K562 (cell line): Measurements from ENCODE around the gene C1orf94.

Experiments used
- E2F6 ChIP-seq, 2 experiments: IDR thresholded peaks; 2 replicates each; pipeline ENCODE4 v1.6.1; 2011; ENCODE audit warnings: borderline replicate concordance in 1 of 2, control low read depth in 1 of 2, low read depth in 1 of 2, low read length in 1 of 2, mild to moderate bottlenecking in 1 of 2, mixed read lengths in 1 of 2, moderate library complexity in 1 of 2; ENCODE audit not compliant: insufficient read depth in 1 of 2, insufficient read length in 1 of 2, poor library complexity in 1 of 2, severe bottlenecking in 1 of 2; ENCODE audit errors: extremely low read depth in 1 of 2
- ETV6 ChIP-seq, 3 experiments: fragments of 150-350 bp in 1 of 3; sonication (generic) in 1 of 3; formaldehyde crosslinking in 1 of 3; IDR thresholded peaks; 2 replicates each; pipeline versions ENCODE4 v1.6.1 to v1.8.0; 2014 to 2022; ENCODE audit warnings: borderline replicate concordance in 2 of 3, low read depth in 2 of 3, antibody characterized with exemption in 1 of 3, low read length in 1 of 3, mild to moderate bottlenecking in 1 of 3, missing genetic modification reagents in 1 of 3
- FOXP4 ChIP-seq: sonication (generic); formaldehyde crosslinking; IDR thresholded peaks from 2 replicates; pipeline ENCODE4 v1.8.0; 2022; ENCODE audit warnings: mild to moderate bottlenecking, missing genetic modification reagents, borderline replicate concordance
- LARP7 ChIP-seq: fragments of 450-650 bp; IDR thresholded peaks from 2 replicates; pipeline ENCODE4 v1.6.1; 2016
- MXI1 ChIP-seq: IDR thresholded peaks from 2 replicates; pipeline ENCODE4 v1.6.1; 2011; ENCODE audit warnings: low read depth, mild to moderate bottlenecking, improper control_type of control experiment, low read length
- POLR2A ChIP-seq: fragments of 450-650 bp; conservative IDR thresholded peaks from 2 replicates; pipeline ENCODE4 v1.6.1; 2016
- RCOR1 ChIP-seq, 2 experiments: IDR thresholded peaks; 2 replicates each; pipeline ENCODE4 v1.6.1; 2012; ENCODE audit warnings: low read depth in 2 of 2, low read length in 2 of 2, borderline replicate concordance in 1 of 2, improper control_type of control experiment in 1 of 2
- UBTF ChIP-seq, 2 experiments: IDR thresholded peaks; 2 replicates each; pipeline ENCODE4 v1.6.1; 2012; ENCODE audit warnings: improper control_type of control experiment in 2 of 2, low read depth in 2 of 2, low read length in 2 of 2, borderline replicate concordance in 1 of 2
- ZFP1 ChIP-seq: fragments of 450-650 bp; formaldehyde crosslinking; IDR thresholded peaks from 2 replicates; pipeline ENCODE4 v1.4.0; 2020; ENCODE audit warnings: mild to moderate bottlenecking, mixed read lengths
- ZNF146 ChIP-seq: IDR thresholded peaks from one replicate; pipeline ENCODE4 v1.6.1; 2018; ENCODE audit warnings: missing compliant biosample characterization; ENCODE audit not compliant: unreplicated experiment

- no peak for TF ChIP-seq ETV6 (IDR thresholded peaks at IDR 0.05; ENCODE audit: borderline replicate concordance in 1 of 2, low read depth in 2 of 2, low read length in 1 of 2)
- no peak for TF ChIP-seq ETV6 (CRISPR knock-in tag; IDR thresholded peaks at IDR 0.05; ENCODE audit: borderline replicate concordance)
- no peak for TF ChIP-seq ZNF146 (CRISPR knock-in tag)
- no peak for TF ChIP-seq FOXP4 (CRISPR knock-in tag)
- TF ChIP-seq LARP7, result no peak
- TF ChIP-seq MXI1, result no peak
- no peak for TF ChIP-seq E2F6 (IDR thresholded peaks at IDR 0.05; ENCODE audit: borderline replicate concordance in 1 of 2, extremely low read depth in 1 of 2, insufficient read depth in 1 of 2, insufficient read length in 1 of 2, low read depth in 1 of 2, low read length in 1 of 2, poor library complexity in 1 of 2, severe bottlenecking in 1 of 2)
- no peak for TF ChIP-seq POLR2A
- TF ChIP-seq ZFP1, result no peak
- TF ChIP-seq UBTF (IDR thresholded peaks at IDR 0.05; ENCODE audit: borderline replicate concordance in 1 of 2, low read depth in 2 of 2, low read length in 2 of 2), result no peak
- TF ChIP-seq RCOR1 (IDR thresholded peaks at IDR 0.05; ENCODE audit: borderline replicate concordance in 1 of 2, low read depth in 2 of 2, low read length in 2 of 2), result no peak
Measured at GRCh38 chr1:34165422-34165921, 11.2 kb upstream of the C1orf94 start.
